ENCODE measurements around the gene ABHD6. TPM values are rescaled to one million over a fixed set of nuclear protein-coding genes. Genes with fewer than 3 reads are reported as not detected.
"Not testable (repeated sequence)": the region's sequence is repeated elsewhere in the genome, so short reads cannot be mapped to it uniquely, and the experiment has no call there.

The ABHD6 gene
- total and polyA plus RNA-seq, 7 donors = 1.7 to 7.2 (median 5.0) TPM

- Histone ChIP-seq H3K27me3 (ENCODE audit: insufficient read depth in 3 of 3, low read length in 2 of 3) (no peaks in the 10 kb centered on the region), H3K36me3 (ENCODE audit: insufficient read depth in 1 of 2, low read depth in 1 of 2) (no peaks in the 10 kb centered on the region), H3K9me3 (no peaks in the 10 kb centered on the region), H3K4me1 (no peaks in the 10 kb centered on the region), H3K4me3 (no peak overlapping the region), H3K27ac (no peak overlapping the region)
- no peak for TF ChIP-seq CTCF (IDR thresholded peaks at IDR 0.05)
- intact Hi-C loops (cut with DNase I) = no loop called here
- no peak for ATAC-seq
- no peak for DNase-seq
Measured at GRCh38 chr3:58200121-58200709, 37.4 kb upstream of the ABHD6 start.

- Histone ChIP-seq H3K4me1 (no peaks in the 10 kb centered on the region), H3K9me3 (no peaks in the 10 kb centered on the region), H3K27ac (no peak overlapping the region), H3K36me3 (ENCODE audit: insufficient read depth in 1 of 2, low read depth in 1 of 2) (no peaks in the 10 kb centered on the region), H3K27me3 (ENCODE audit: insufficient read depth in 3 of 3, low read length in 2 of 3) (no peaks in the 10 kb centered on the region), H3K4me3 (no peak overlapping the region)
- TF ChIP-seq CTCF (IDR thresholded peaks at IDR 0.05) = no peak
- DNase-seq (no peak), ATAC-seq (no peak)
- 32 to 35% (median 33%) methylated on average over 11 of the region's 11 CpGs for WGBS, 3 donors
- intact Hi-C loops (cut with DNase I) = no loop called here
Measured at GRCh38 chr3:58200846-58201355, 36.7 kb upstream of the ABHD6 start.

GRCh38 chr3:58201451-58201850 is 36.1 kb upstream of the ABHD6 start:
- DNase-seq; H3K4me3 ChIP-seq; H3K9me3 ChIP-seq; H3K27ac ChIP-seq; intact Hi-C loops (cut with DNase I); H3K4me1 ChIP-seq; H3K27me3 ChIP-seq (ENCODE audit: insufficient read depth in 3 of 3, low read length in 2 of 3); ATAC-seq; H3K36me3 ChIP-seq (ENCODE audit: insufficient read depth in 1 of 2, low read depth in 1 of 2): not testable (repeated sequence)
- WGBS, 3 donors = 51 to 64% (median 58%) methylated on average over 3 of the region's 3 CpGs

- TF ChIP-seq CTCF (IDR thresholded peaks at IDR 0.05) = no peak
- no peak for ATAC-seq
- H3K4me1 ChIP-seq = no peaks in the 10 kb centered on the region
- H3K9me3 ChIP-seq = no peaks in the 10 kb centered on the region
- H3K27ac ChIP-seq = no peak overlapping the region
- H3K36me3 ChIP-seq (ENCODE audit: insufficient read depth in 1 of 2, low read depth in 1 of 2) = no peaks in the 10 kb centered on the region
- WGBS, 3 donors = 42 to 51% (median 50%) methylated on average over 9 of the region's 9 CpGs
- no peak for DNase-seq
- no peak overlapping the region for H3K4me3 ChIP-seq
- H3K27me3 ChIP-seq (ENCODE audit: insufficient read depth in 3 of 3, low read length in 2 of 3) = no peaks in the 10 kb centered on the region
- intact Hi-C loops (cut with DNase I) = no loop called here
Measured at GRCh38 chr3:58202917-58203360, 34.7 kb upstream of the ABHD6 start.

- ATAC-seq = no peak
- Histone ChIP-seq H3K4me3 (no peak overlapping the region), H3K27me3 (ENCODE audit: insufficient read depth in 3 of 3, low read length in 2 of 3) (no peaks in the 10 kb centered on the region), H3K9me3 (no peaks in the 10 kb centered on the region), H3K27ac (no peak overlapping the region), H3K36me3 (ENCODE audit: insufficient read depth in 1 of 2, low read depth in 1 of 2) (no peaks in the 10 kb centered on the region), H3K4me1 (no peaks in the 10 kb centered on the region)
- WGBS, 3 donors = 88 to 99% (median 97%) methylated on average over 4 of the region's 4 CpGs
- DNase-seq = no peak
- intact Hi-C loops (cut with DNase I) = no loop called here
- TF ChIP-seq CTCF (IDR thresholded peaks at IDR 0.05) = no peak
Measured at GRCh38 chr3:58203541-58203940, 34.1 kb upstream of the ABHD6 start.
